DND-41 (cell line): ENCODE results near the gene PDSS1.

ENCODE experiments used
- CTCF ChIP-seq: IDR thresholded peaks from 2 replicates; pipeline ENCODE4 v1.5.1; 2012; ENCODE audit warnings: borderline replicate concordance, low read length, moderate library complexity, mild to moderate bottlenecking; ENCODE audit not compliant: poor library complexity, severe bottlenecking; ENCODE audit errors: extremely low read depth
- EZH2 ChIP-seq: IDR thresholded peaks from 3 replicates; pipeline ENCODE4 v1.6.1; 2012; ENCODE audit warnings: borderline replicate concordance, low read depth, mild to moderate bottlenecking, moderate library complexity, low read length, inconsistent platforms; ENCODE audit not compliant: severe bottlenecking

- TF ChIP-seq EZH2, result no peak
- no peak for TF ChIP-seq CTCF
Measured at GRCh38 chr10:26715137-26715487, 17.6 kb downstream of the PDSS1 start.
